Stomach (tissue), 4 donors: ENCODE data around the gene OLFML1.

ENCODE experiments used
- CTCF ChIP-seq, 7 experiments: fragments of 450-650 bp in 4 of 7; fragments of 200-600 bp in 3 of 7; sonication (generic) in 3 of 7; IDR thresholded peaks; one replicate each; pipeline ENCODE4 v1.5.1; 2016 to 2019; ENCODE audit warnings: antibody characterized with exemption in 7 of 7, control low read depth in 2 of 7, mild to moderate bottlenecking in 1 of 7
- EP300 ChIP-seq: sonication (generic); formaldehyde crosslinking; IDR thresholded peaks from one replicate; pipeline ENCODE4 v1.6.1; 2017; ENCODE audit warnings: antibody characterized with exemption
- POLR2AphosphoS5 ChIP-seq, 3 donors: sonication (generic); formaldehyde crosslinking; IDR thresholded peaks; one replicate each; pipeline ENCODE4 v1.6.1; 2016; ENCODE audit warnings: antibody characterized with exemption in 3 of 3

- TF ChIP-seq CTCF (IDR thresholded peaks at IDR 0.05) (no peak), EP300 (no peak), POLR2AphosphoS5 (IDR thresholded peaks at IDR 0.05) (no peak)
Observed at GRCh38 chr11:7450836-7451235, 34.5 kb upstream of the OLFML1 start.
